Measurements from ENCODE around the gene PTDSS2. TPM values are rescaled to one million over a fixed set of nuclear protein-coding genes. Genes with fewer than 3 reads are reported as not detected.
"Not testable (repeated sequence)": the region's sequence is repeated elsewhere in the genome, so short reads cannot be mapped to it uniquely, and the experiment has no call there.

PTDSS2 gene
- polyA plus RNA-seq (2011; rRNA removed), result 18.1 and 25.8 TPM in 2 replicates
- 17.6 and 25.5 TPM in 2 replicates for polyA minus RNA-seq (2011; rRNA and poly(A)+ RNA removed)

- Histone ChIP-seq H3K36me3 (ENCODE audit: control insufficient read depth, insufficient read depth, low read length) (peaks cover 9% of the 10 kb centered on the region), H3K27me3 (ENCODE audit: control insufficient read depth, insufficient read depth, low read length) (no peaks in the 10 kb centered on the region), H3K4me3 (ENCODE audit: low read depth, low read length) (peak within 1 kb of the TSS; percentile 92)
- ChIA-PET POLR2A (interaction anchor here (0.6 kb wide), 1 partner anchor 43 kb away, joined by 3 read pairs; no protein-coding TSS in a partner anchor), CTCF (interaction anchor here (0.8 to 4.1 kb wide), 5 partner anchors 20 to 85 kb away, joined by 3 to 18 read pairs (median 10); partner anchors contain the start of gene HRAS)
- no peak for TF ChIP-seq CTCF (IDR thresholded peaks at IDR 0.05; ENCODE audit: insufficient read depth, low read depth, low read length)
- DNase-seq (ENCODE audit: low read depth), result peak; percentile 65
These were observed at the start of gene PTDSS2 for GRCh38 chr11:449889-450808. TSS of gene PTDSS2 (plus strand) at chr11:450279. CDS start at chr11:450456, 177 bp downstream.

GRCh38 chr11:401196-401595 lies 48.9 kb upstream of the PTDSS2 start:
- H3K4me3 ChIP-seq (ENCODE audit: low read depth, low read length); POLR2A ChIA-PET; H3K36me3 ChIP-seq (ENCODE audit: control insufficient read depth, insufficient read depth, low read length); CTCF ChIA-PET; H3K27me3 ChIP-seq (ENCODE audit: control insufficient read depth, insufficient read depth, low read length); DNase-seq (ENCODE audit: low read depth): not testable (repeated sequence)

- Histone ChIP-seq H3K4me3 (ENCODE audit: low read depth, low read length) (no peak overlapping the region), H3K27me3 (ENCODE audit: control insufficient read depth, insufficient read depth, low read length) (no peaks in the 10 kb centered on the region), H3K36me3 (ENCODE audit: control insufficient read depth, insufficient read depth, low read length) (no peaks in the 10 kb centered on the region)
- CTCF ChIA-PET, result interaction anchor here (1.1 kb wide), 1 partner anchor 98 kb away, joined by 3 read pairs; no protein-coding TSS in a partner anchor
- DNase-seq (ENCODE audit: low read depth), result no peak
- POLR2A ChIA-PET, result no interaction called here
- no peak for TF ChIP-seq CTCF (IDR thresholded peaks at IDR 0.05; ENCODE audit: insufficient read depth, low read depth, low read length)
These were observed 46.9 kb upstream of the PTDSS2 start for GRCh38 chr11:403021-403760.

GRCh38 chr11:403761-404431 lies 46.2 kb upstream of the PTDSS2 start:
- CTCF ChIA-PET, result interaction anchor here (1.1 kb wide), 1 partner anchor 99 kb away, joined by 3 read pairs; no protein-coding TSS in a partner anchor
- POLR2A ChIA-PET, result no interaction called here

More at GRCh38 chr11:403761-404431, 46.2 kb upstream of the PTDSS2 start:
- no peak for DNase-seq (ENCODE audit: low read depth)
- Histone ChIP-seq H3K36me3 (ENCODE audit: control insufficient read depth, insufficient read depth, low read length) (no peaks in the 10 kb centered on the region), H3K4me3 (ENCODE audit: low read depth, low read length) (no peak overlapping the region), H3K27me3 (ENCODE audit: control insufficient read depth, insufficient read depth, low read length) (no peaks in the 10 kb centered on the region)
- TF ChIP-seq CTCF (IDR thresholded peaks at IDR 0.05; ENCODE audit: insufficient read depth, low read depth, low read length), result no peak
